SK-N-SH treated with all-trans-retinoic acid at 6 μM for 48 hours (cell line): ENCODE results near the gene TEAD3.

Experiments
- PATZ1 ChIP-seq: fragments of 250-450 bp; sonication (Bioruptor Pico); IDR thresholded peaks from 2 replicates; pipeline ENCODE4 v1.8.0; 2020; ENCODE audit warnings: mild to moderate bottlenecking, moderate library complexity, borderline replicate concordance
- POU6F1 ChIP-seq: fragments of 250-450 bp; sonication (Bioruptor Pico); IDR thresholded peaks from 2 replicates; pipeline ENCODE4 v1.8.0; 2021; ENCODE audit warnings: low read depth, mild to moderate bottlenecking, moderate library complexity, borderline replicate concordance
- RARB ChIP-seq: fragments of 250-450 bp; sonication (Bioruptor Pico); IDR thresholded peaks from 2 replicates; pipeline ENCODE4 v1.8.0; 2021; ENCODE audit warnings: mild to moderate bottlenecking, moderate library complexity
- ZFP3 ChIP-seq: fragments of 250-450 bp; sonication (Bioruptor Pico); IDR thresholded peaks from 2 replicates; pipeline ENCODE4 v1.5.0; 2020; ENCODE audit warnings: mild to moderate bottlenecking, moderate library complexity
- ZFP30 ChIP-seq: fragments of 450-650 bp; formaldehyde crosslinking; IDR thresholded peaks from 2 replicates; pipeline ENCODE4 v1.5.0; 2022; ENCODE audit warnings: mild to moderate bottlenecking, moderate library complexity
- ZNF8 ChIP-seq: fragments of 450-650 bp; formaldehyde crosslinking; IDR thresholded peaks from 2 replicates; pipeline ENCODE4 v1.5.0; 2020; ENCODE audit warnings: mild to moderate bottlenecking, moderate library complexity

GRCh38 chr6:35505999-35506412 is 9.1 kb upstream of the TEAD3 start:
- no peak for TF ChIP-seq ZFP3 (CRISPR knock-in tag)
- TF ChIP-seq PATZ1 (CRISPR knock-in tag), result no peak
- no peak for TF ChIP-seq POU6F1 (CRISPR knock-in tag)
- no peak for TF ChIP-seq ZNF8 (CRISPR knock-in tag)
- TF ChIP-seq ZFP30 (CRISPR knock-in tag), result no peak
- no peak for TF ChIP-seq RARB (CRISPR knock-in tag)
